HepG2 (cell line): ENCODE measurements around the gene TAAR5. TPM values are rescaled to one million over a fixed set of nuclear protein-coding genes. Genes with fewer than 3 reads are reported as not detected.

Source experiments
- FOXO1 ChIP-seq: sonication (generic); formaldehyde crosslinking; IDR thresholded peaks from 2 replicates; pipeline ENCODE4 v1.4.0; 2020; ENCODE audit warnings: missing genetic modification reagents
- GABPA ChIP-seq, 2 experiments: IDR thresholded peaks; 2 replicates each; pipeline ENCODE4 v1.6.1; 2011 to 2016; ENCODE audit warnings: low read depth in 2 of 2, low read length in 1 of 2, missing biosample characterization in 1 of 2, missing genetic modification characterization in 1 of 2
- ISX ChIP-seq: sonication (generic); formaldehyde crosslinking; conservative IDR thresholded peaks from 2 replicates; pipeline ENCODE4 v1.5.0; 2020; ENCODE audit warnings: missing genetic modification reagents
- SIN3A ChIP-seq: IDR thresholded peaks from 2 replicates; pipeline ENCODE4 v1.6.1; 2011; ENCODE audit warnings: low read depth, mild to moderate bottlenecking, control low read depth, low read length, borderline replicate concordance
- ZNF672 ChIP-seq: sonication (generic); formaldehyde crosslinking; IDR thresholded peaks from 2 replicates; pipeline ENCODE4 v1.8.1; 2022; ENCODE audit warnings: missing genetic modification reagents
- polyA plus RNA-seq, 8 experiments: library from polyadenylated mRNA; depleted of rRNA in 3 of 8; stranded (reverse) in 7 of 8; unstranded in 1 of 8; fragments of >200 nt; fragmentation: Illumina TruSeq in 4 of 8; extraction: Trizol in 4 of 8; gene quantifications; 2 replicates each; pipeline versions ENCODE4 v1.2.1 to v1.2.3, GENCODE V29; 2011 to 2016; ENCODE audit warnings: low read depth in 4 of 8, missing spikeins in 1 of 8, mixed read lengths in 1 of 8; ENCODE audit not compliant: insufficient read depth in 1 of 8
- total RNA-seq, 5 experiments: library from RNA; depleted of rRNA; stranded (reverse); fragments of >200 nt; fragmentation: Illumina TruSeq; extraction: Trizol; gene quantifications; 2 replicates each; pipeline ENCODE4 v1.2.3, GENCODE V29; 2016; ENCODE audit warnings: low read depth in 1 of 5
- TF ChIP-seq, protein P1 (sequence below), 2 experiments: IDR thresholded peaks; 2 replicates each; pipeline ENCODE4 v1.6.1; 2011 to 2012; ENCODE audit warnings: low read length in 2 of 2, borderline replicate concordance in 1 of 2, low read depth in 1 of 2, mild to moderate bottlenecking in 1 of 2, moderate library complexity in 1 of 2
- TF ChIP-seq, protein P2 (sequence below): sonication (generic); formaldehyde crosslinking; IDR thresholded peaks from 2 replicates; pipeline ENCODE4 v1.5.0; 2020; ENCODE audit warnings: missing genetic modification reagents
- TF ChIP-seq, protein P3 (sequence below): sonication (generic); formaldehyde crosslinking; IDR thresholded peaks from 2 replicates; pipeline ENCODE4 v1.4.0; 2020; ENCODE audit warnings: mild to moderate bottlenecking, low read depth, missing genetic modification reagents
- TF ChIP-seq, protein P4 (sequence below): sonication (generic); formaldehyde crosslinking; IDR thresholded peaks from 2 replicates; pipeline ENCODE4 v1.5.0; 2020; ENCODE audit warnings: missing genetic modification reagents
- TF ChIP-seq, protein P5 (sequence below): fragments of 450-650 bp; IDR thresholded peaks from 2 replicates; pipeline ENCODE4 v1.6.1; 2016

The TAAR5 gene
- total and polyA plus RNA-seq, 2 of the 13 experiments (the other 11 are each of a cell fraction or from before 2014, with no cell fraction given), result not detected

DNA sequence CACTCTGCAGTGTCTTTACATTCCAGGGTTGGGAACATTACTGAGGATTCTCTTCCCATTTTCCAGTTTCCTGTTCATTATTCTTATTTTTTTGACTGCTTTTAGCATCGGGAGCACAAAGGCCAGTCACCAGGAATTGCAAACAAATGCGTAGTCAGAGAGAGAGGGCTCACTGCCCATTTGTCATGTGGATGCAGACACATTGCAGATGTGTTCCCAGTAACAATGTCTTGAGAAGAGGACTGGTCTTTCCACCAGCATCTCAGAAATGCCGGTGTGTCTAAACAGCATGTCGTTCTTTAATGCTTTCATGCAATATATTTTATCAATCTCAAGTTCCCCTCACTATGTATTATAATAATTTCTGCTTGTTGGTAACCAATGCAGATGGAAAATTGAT lies 20.4 kb downstream of the TAAR5 start (continued):
- TF ChIP-seq SIN3A (no peak), GABPA (IDR thresholded peaks at IDR 0.05; ENCODE audit: low read depth, low read length) (no peak), GABPA (CRISPR knock-in tag; IDR thresholded peaks at IDR 0.05; ENCODE audit: low read depth) (no peak), FOXO1 (CRISPR knock-in tag) (no peak), ZNF672 (CRISPR knock-in tag) (no peak), ISX (CRISPR knock-in tag) (no peak)
- TF ChIP-seq, protein P1, sequence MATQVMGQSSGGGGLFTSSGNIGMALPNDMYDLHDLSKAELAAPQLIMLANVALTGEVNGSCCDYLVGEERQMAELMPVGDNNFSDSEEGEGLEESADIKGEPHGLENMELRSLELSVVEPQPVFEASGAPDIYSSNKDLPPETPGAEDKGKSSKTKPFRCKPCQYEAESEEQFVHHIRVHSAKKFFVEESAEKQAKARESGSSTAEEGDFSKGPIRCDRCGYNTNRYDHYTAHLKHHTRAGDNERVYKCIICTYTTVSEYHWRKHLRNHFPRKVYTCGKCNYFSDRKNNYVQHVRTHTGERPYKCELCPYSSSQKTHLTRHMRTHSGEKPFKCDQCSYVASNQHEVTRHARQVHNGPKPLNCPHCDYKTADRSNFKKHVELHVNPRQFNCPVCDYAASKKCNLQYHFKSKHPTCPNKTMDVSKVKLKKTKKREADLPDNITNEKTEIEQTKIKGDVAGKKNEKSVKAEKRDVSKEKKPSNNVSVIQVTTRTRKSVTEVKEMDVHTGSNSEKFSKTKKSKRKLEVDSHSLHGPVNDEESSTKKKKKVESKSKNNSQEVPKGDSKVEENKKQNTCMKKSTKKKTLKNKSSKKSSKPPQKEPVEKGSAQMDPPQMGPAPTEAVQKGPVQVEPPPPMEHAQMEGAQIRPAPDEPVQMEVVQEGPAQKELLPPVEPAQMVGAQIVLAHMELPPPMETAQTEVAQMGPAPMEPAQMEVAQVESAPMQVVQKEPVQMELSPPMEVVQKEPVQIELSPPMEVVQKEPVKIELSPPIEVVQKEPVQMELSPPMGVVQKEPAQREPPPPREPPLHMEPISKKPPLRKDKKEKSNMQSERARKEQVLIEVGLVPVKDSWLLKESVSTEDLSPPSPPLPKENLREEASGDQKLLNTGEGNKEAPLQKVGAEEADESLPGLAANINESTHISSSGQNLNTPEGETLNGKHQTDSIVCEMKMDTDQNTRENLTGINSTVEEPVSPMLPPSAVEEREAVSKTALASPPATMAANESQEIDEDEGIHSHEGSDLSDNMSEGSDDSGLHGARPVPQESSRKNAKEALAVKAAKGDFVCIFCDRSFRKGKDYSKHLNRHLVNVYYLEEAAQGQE (IDR thresholded peaks at IDR 0.05; ENCODE audit: borderline replicate concordance in 1 of 2, low read depth in 1 of 2, low read length in 2 of 2), result no peak
- TF ChIP-seq, protein P2, sequence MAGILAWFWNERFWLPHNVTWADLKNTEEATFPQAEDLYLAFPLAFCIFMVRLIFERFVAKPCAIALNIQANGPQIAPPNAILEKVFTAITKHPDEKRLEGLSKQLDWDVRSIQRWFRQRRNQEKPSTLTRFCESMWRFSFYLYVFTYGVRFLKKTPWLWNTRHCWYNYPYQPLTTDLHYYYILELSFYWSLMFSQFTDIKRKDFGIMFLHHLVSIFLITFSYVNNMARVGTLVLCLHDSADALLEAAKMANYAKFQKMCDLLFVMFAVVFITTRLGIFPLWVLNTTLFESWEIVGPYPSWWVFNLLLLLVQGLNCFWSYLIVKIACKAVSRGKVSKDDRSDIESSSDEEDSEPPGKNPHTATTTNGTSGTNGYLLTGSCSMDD, result no peak
- TF ChIP-seq, protein P3, sequence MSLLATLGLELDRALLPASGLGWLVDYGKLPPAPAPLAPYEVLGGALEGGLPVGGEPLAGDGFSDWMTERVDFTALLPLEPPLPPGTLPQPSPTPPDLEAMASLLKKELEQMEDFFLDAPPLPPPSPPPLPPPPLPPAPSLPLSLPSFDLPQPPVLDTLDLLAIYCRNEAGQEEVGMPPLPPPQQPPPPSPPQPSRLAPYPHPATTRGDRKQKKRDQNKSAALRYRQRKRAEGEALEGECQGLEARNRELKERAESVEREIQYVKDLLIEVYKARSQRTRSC (CRISPR knock-in tag), result no peak
- TF ChIP-seq, protein P4, sequence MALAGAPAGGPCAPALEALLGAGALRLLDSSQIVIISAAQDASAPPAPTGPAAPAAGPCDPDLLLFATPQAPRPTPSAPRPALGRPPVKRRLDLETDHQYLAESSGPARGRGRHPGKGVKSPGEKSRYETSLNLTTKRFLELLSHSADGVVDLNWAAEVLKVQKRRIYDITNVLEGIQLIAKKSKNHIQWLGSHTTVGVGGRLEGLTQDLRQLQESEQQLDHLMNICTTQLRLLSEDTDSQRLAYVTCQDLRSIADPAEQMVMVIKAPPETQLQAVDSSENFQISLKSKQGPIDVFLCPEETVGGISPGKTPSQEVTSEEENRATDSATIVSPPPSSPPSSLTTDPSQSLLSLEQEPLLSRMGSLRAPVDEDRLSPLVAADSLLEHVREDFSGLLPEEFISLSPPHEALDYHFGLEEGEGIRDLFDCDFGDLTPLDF (CRISPR knock-in tag), result no peak
- TF ChIP-seq, protein P5, sequence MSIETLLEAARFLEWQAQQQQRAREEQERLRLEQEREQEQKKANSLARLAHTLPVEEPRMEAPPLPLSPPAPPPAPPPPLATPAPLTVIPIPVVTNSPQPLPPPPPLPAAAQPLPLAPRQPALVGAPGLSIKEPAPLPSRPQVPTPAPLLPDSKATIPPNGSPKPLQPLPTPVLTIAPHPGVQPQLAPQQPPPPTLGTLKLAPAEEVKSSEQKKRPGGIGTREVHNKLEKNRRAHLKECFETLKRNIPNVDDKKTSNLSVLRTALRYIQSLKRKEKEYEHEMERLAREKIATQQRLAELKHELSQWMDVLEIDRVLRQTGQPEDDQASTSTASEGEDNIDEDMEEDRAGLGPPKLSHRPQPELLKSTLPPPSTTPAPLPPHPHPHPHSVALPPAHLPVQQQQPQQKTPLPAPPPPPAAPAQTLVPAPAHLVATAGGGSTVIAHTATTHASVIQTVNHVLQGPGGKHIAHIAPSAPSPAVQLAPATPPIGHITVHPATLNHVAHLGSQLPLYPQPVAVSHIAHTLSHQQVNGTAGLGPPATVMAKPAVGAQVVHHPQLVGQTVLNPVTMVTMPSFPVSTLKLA, result no peak
- TF ChIP-seq, all 625 proteins: peak for 0
